Activated CD4-positive, CD25-positive, alpha-beta regulatory T cell (primary cell): Measurements from ENCODE around the gene IGLL5.

Experiments
- DNase-seq, 4 experiments: peaks; one replicate each; lab custom pipeline; 2025; lab: John Stamatoyannopoulos, UW

The IGLL5 gene

GRCh38 chr22:22863001-22863400, 24.6 kb upstream of the IGLL5 start:
- no peak for DNase-seq

DNA sequence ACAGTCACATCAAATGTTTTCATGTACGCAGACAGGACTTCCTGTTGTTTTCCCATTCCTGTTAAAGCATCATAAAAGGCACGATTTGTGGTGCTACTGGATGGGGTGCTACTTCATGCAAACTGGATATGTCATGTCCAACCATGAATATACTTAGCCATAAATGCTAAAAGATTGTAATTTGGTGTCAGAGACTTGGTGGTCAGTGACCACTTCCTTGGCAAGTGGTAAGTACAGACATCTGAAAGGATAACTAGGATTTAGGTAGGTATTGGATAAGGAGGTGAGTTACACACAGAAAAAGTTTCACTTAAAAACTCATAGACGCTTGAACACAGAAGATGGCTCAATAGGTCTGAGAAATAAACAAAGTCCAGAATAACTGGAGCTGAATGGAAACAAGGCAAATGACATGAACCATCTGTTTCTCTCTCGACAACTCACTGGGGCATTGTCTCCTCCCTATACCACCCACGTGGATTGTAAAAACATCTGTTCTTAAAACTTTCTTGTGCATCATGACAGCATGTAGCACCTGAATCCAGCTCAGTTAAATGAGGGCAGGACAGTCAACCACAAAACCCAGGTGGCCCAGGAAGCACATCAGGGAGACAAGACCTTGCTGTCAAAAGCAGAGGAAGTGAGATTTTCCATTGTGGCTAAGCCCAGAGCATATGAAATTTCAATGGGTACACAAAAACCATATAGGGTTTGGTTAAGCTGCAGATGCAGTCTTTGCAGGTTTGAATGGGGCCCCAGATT, 22.1 kb upstream of the IGLL5 start:
- DNase-seq = no peak

- no peak for DNase-seq
These were observed 21.1 kb upstream of the IGLL5 start for GRCh38 chr22:22866381-22867111.

- DNase-seq = no peak
These were observed 19.5 kb upstream of the IGLL5 start for GRCh38 chr22:22867996-22868715.

- no peak for DNase-seq
These were observed 16.8 kb upstream of the IGLL5 start for GRCh38 chr22:22870577-22871404.

DNA sequence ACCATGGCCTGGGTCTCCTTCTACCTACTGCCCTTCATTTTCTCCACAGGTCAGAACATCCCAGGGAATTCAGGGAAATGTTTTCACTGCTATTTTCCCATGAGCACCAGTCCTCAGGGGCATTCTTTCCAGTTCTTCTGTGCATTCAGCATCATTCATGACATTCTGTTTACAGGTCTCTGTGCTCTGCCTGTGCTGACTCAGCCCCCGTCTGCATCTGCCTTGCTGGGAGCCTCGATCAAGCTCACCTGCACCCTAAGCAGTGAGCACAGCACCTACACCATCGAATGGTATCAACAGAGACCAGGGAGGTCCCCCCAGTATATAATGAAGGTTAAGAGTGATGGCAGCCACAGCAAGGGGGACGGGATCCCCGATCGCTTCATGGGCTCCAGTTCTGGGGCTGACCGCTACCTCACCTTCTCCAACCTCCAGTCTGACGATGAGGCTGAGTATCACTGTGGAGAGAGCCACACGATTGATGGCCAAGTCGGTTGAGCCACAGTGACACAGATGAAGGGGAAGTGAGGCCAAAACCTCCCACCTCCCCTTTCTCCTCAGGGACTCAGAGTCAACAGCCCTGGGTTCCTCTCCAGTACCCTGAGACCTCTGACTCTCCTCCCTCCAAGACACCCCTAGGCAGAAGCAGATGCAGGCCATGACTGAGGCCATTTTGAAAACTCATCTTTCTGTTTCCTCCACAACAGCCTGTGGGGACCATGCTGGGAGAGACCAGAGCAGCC, 15.9 kb upstream of the IGLL5 start:
- DNase-seq = no peak

GRCh38 chr22:22872722-22873708, 14.6 kb upstream of the IGLL5 start:
- DNase-seq = no peak

GRCh38 chr22:22877523-22878210, 9.9 kb upstream of the IGLL5 start:
- DNase-seq = peak; percentile 43 to 57 (median 48)

GRCh38 chr22:22878211-22878570, 9.4 kb upstream of the IGLL5 start:
- DNase-seq = no peak

DNA sequence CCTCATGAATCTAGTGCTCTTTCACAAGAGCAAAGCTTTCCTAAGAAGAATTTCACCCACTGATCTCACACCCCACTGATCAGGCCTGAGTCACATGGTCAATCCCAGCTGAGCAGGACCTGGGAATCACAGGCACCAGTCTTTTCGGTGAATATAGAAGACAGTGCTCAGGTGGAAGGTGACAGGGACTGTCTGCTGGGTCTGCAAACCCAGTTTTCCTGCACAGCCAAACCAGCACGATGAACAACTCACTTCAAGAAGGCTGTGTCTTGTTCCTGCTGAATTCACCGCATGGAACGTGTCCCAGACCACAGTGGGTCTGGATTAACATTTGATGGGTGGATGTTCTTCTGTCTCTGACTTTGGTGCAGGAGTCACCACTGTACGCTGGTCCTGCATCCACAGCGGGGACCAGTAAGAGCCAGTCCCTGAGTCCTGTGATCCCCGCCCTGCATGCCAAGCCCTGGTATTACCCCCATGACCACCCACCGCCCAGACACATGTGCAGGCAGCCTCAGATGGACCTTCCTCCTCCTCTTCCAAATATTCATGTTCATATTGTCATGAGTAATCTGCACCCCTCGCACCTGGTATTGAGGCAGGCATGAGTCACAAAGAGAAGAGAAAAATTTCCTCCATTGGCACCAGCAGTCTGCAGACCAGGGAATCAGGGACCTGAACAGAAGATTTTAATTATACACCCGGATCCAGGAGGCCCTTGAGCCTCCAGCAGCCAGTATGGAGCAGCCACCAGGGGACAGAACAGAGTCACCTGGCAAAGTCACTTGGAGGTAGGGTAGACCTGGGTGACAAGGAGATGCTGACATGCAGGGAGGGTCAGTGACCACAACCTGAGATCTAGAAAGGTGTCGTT, 8.6 kb upstream of the IGLL5 start:
- no peak for DNase-seq

- DNase-seq = no peak
These were observed 7.9 kb upstream of the IGLL5 start for GRCh38 chr22:22879675-22880155.

DNA sequence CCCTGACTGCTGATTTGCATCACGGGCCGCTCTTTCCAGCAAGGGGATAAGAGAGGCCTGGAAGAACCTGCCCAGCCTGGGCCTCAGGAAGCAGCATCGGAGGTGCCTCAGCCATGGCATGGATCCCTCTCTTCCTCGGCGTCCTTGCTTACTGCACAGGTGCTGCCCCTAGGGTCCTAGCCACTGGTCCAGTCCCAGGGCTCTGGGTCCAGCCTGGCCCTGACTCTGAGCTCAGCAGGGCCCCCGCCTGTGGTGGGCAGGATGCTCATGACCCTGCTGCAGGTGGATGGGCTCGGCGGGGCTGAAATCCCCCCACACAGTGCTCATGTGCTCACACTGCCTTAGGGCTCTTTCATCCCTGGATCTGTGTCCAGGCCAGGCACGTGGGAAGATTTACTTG, 7.0 kb upstream of the IGLL5 start:
- DNase-seq = no peak

DNA sequence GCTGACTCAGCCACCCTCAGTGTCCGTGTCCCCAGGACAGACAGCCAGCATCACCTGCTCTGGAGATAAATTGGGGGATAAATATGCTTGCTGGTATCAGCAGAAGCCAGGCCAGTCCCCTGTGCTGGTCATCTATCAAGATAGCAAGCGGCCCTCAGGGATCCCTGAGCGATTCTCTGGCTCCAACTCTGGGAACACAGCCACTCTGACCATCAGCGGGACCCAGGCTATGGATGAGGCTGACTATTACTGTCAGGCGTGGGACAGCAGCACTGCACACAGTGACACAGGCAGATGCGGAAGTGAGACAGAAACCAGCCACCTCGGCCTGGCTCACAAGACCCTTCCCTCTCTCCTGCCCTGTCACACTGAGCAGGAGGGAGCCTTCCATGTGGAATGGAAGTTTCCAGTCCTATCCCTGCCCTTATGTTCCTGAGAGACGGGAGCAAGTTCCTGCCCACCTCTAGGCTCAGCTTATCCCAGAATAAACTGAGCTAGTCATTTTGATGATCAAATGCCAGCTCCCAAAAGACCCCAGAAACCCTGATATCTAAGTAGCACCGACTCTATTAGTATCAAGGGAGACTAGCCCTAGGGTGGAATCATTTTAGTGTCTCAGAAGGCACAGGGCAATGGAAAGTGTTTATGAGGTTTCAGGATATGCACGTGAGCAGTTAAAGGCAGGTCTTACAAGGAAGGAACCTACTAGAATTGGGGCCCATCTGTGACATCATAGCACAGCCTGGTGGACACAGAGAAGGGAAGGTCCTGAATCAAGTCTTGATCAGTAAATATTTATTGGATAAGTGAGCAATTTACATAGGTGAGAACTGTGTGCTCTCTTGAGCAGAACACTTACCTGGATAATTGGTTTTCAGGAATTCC, 6.3 kb upstream of the IGLL5 start:
- DNase-seq = no peak

DNA sequence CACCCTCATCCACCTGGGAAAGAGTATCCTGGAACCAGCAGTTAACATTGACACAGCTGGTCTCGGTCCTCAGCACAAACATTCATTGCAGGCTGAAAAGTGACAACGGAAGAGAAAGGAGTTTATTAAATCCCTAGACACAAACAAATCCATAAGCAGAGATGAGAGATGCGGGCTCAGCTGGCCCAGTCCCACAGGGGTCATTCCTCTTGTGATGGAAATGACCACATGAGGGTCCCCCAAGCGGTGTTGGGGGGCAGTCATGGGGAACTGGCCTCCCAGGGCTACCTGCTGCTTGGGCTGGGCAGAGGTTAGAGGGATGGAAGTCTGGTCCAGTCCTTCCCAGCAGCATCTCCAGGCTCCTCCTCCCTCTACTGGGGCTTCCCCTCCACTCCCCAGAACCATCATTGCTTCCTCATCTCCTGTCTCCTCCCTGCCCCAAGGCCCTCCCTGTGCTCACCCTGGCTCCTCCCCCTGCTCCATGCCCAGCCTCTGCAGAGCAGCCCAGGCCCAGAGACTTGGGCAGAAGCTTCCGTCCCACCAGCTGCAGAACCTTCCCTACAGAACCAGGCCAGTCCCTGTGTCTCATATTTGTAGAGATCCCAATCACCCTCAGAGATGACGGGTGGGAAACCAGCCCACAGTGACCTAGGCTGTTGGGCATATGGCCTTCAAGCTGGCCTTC, 5.4 kb upstream of the IGLL5 start:
- DNase-seq = no peak

- no peak for DNase-seq
These were observed 4.4 kb upstream of the IGLL5 start for GRCh38 chr22:22883090-22883727.
